Esophagus squamous epithelium (tissue), 5 donors: ENCODE data around the gene TTYH2. TPM values are rescaled to one million over a fixed set of nuclear protein-coding genes. Genes with fewer than 3 reads are reported as not detected.
A peak's percentile ranks its signal among the peaks of the same experiment; 100 is the strongest.

Experiments used
- DNase-seq: peaks from one replicate; lab custom pipeline; 2025; lab: John Stamatoyannopoulos, UW
- H3K27ac ChIP-seq, 4 donors: fragments of 200-600 bp; sonication (generic); one replicate each; pipeline ENCODE4 v1.5.1; 2016 to 2019; ENCODE audit warnings: mild to moderate bottlenecking in 1 of 4
- H3K27me3 ChIP-seq, 4 donors: fragments of 200-600 bp; sonication (generic); 1 replicate in 3 of 4; 2 replicates in 1 of 4; pipeline versions ENCODE4 v1.5.1 to v1.6.0; 2017 to 2021; ENCODE audit warnings: antibody characterized with exemption in 1 of 4
- H3K36me3 ChIP-seq, 3 donors: fragments of 200-600 bp; sonication (generic); one replicate each; pipeline ENCODE4 v1.5.1; 2016 to 2019
- H3K4me1 ChIP-seq, 3 donors: fragments of 200-600 bp; sonication (generic); one replicate each; pipeline ENCODE4 v1.5.1; 2017 to 2019
- H3K4me3 ChIP-seq, 4 donors: fragments of 200-600 bp; sonication (generic); 1 replicate in 3 of 4; 2 replicates in 1 of 4; pipeline ENCODE4 v1.5.1; 2016 to 2019; ENCODE audit warnings: mild to moderate bottlenecking in 2 of 4, moderate library complexity in 1 of 4
- H3K9me3 ChIP-seq, 3 donors: fragments of 200-600 bp; sonication (generic); one replicate each; pipeline ENCODE4 v1.5.1; 2016 to 2019
- CTCF ChIP-seq, 6 experiments: fragments of 450-650 bp in 4 of 6; fragments of 200-600 bp in 2 of 6; sonication (generic) in 2 of 6; IDR thresholded peaks; one replicate each; pipeline ENCODE4 v1.5.1; 2016 to 2019; ENCODE audit warnings: antibody characterized with exemption in 6 of 6, mild to moderate bottlenecking in 4 of 6, moderate library complexity in 4 of 6
- POLR2A ChIP-seq, 4 donors: fragments of 450-650 bp; IDR thresholded peaks; one replicate each; pipeline ENCODE4 v1.6.1; 2017; ENCODE audit warnings: antibody characterized with exemption in 4 of 4, mild to moderate bottlenecking in 4 of 4, moderate library complexity in 3 of 4
- WGBS, 2 donors: methylation state at CpG; one replicate each; pipeline ENCODE4 v1.1.5; 2018; 5-methylcytosine and 5-hydroxymethylcytosine counted together
- intact Hi-C: fragments of 100-400 bp; cut with DNase I; formaldehyde crosslinking; loops from one replicate; pipeline ENCODE4 v1.15.0; 2022
- total RNA-seq, 4 donors: library from RNA; depleted of rRNA; stranded (reverse); fragments of >200 nt; gene quantifications; one replicate each; pipeline ENCODE4 v1.1.0, GENCODE V29; 2016
- donor health status: DM: yes; HTN: yes; CAD: no.

TTYH2 gene
- total RNA-seq, 4 donors from 2014 or later = 0.35 to 6.7 (median 1.8) TPM

- no peak overlapping the region for H3K4me3 ChIP-seq
- TF ChIP-seq CTCF (IDR thresholded peaks at IDR 0.05) (no peak), POLR2A (IDR thresholded peaks at IDR 0.05) (no peak)
- DNase-seq = no peak
- intact Hi-C loops = no loop called here
- H3K4me1 ChIP-seq = peaks cover 0 to 4% (median 0%) of the 10 kb centered on the region in 3 donors
- 89% methylated on average over 6 of the region's 8 CpGs; no CpG with 5 or more reads in 1 of the 2 donors for WGBS, 2 donors
- no peaks in the 10 kb centered on the region for H3K9me3 ChIP-seq
- peaks cover 0 to 22% (median 0%) of the 10 kb centered on the region in 3 donors for H3K36me3 ChIP-seq
- H3K27ac ChIP-seq = no peak overlapping the region
- H3K27me3 ChIP-seq = no peaks in the 10 kb centered on the region
These were observed 20.6 kb downstream of the TTYH2 start for GRCh38 chr17:74233937-74234336.

GRCh38 chr17:74234486-74234885 lies 21.1 kb downstream of the TTYH2 start:
- no peaks in the 10 kb centered on the region for H3K27me3 ChIP-seq
- TF ChIP-seq CTCF (IDR thresholded peaks at IDR 0.05) = no peak
- TF ChIP-seq POLR2A (IDR thresholded peaks at IDR 0.05) = no peak
- intact Hi-C loops = no loop called here
- 57 to 69% methylated on average over 1 of the region's 1 CpG for WGBS, 2 donors
- H3K27ac ChIP-seq = peak overlapping the region in 2 of 4 donors; percentile 4 to 54
- peaks cover 0 to 22% (median 0%) of the 10 kb centered on the region in 3 donors for H3K36me3 ChIP-seq
- no peak overlapping the region for H3K4me3 ChIP-seq
- peaks cover 0 to 4% (median 0%) of the 10 kb centered on the region in 3 donors for H3K4me1 ChIP-seq
- no peak for DNase-seq
- H3K9me3 ChIP-seq = no peaks in the 10 kb centered on the region

- WGBS, 2 donors = 49 to 60% methylated on average over 11 to 12 of the region's 19 CpGs
- intact Hi-C loops = no loop called here
- no peaks in the 10 kb centered on the region for H3K27me3 ChIP-seq
- peak overlapping the region in 2 of 4 donors; percentile 4 to 54 for H3K27ac ChIP-seq
- no peak overlapping the region for H3K4me3 ChIP-seq
- H3K36me3 ChIP-seq = peaks cover 0 to 22% (median 0%) of the 10 kb centered on the region in 3 donors
- peaks cover 0 to 4% (median 0%) of the 10 kb centered on the region in 3 donors for H3K4me1 ChIP-seq
- no peak for DNase-seq
- TF ChIP-seq POLR2A (IDR thresholded peaks at IDR 0.05) (no peak), CTCF (IDR thresholded peaks at IDR 0.05) (no peak)
- H3K9me3 ChIP-seq = no peaks in the 10 kb centered on the region
These were observed 21.7 kb downstream of the TTYH2 start for GRCh38 chr17:74235040-74235581.

- DNase-seq = no peak
- peaks cover 0 to 20% (median 0%) of the 10 kb centered on the region in 3 donors for H3K36me3 ChIP-seq
- H3K27ac ChIP-seq = no peak overlapping the region
- intact Hi-C loops = no loop called here
- H3K9me3 ChIP-seq = no peaks in the 10 kb centered on the region
- H3K4me3 ChIP-seq = no peak overlapping the region
- WGBS, 2 donors = 73 to 75% methylated on average over 4 to 8 of the region's 8 CpGs
- TF ChIP-seq CTCF (IDR thresholded peaks at IDR 0.05) = no peak
- TF ChIP-seq POLR2A (IDR thresholded peaks at IDR 0.05) = no peak
- H3K4me1 ChIP-seq = peaks cover 0 to 9% (median 4%) of the 10 kb centered on the region in 3 donors
- no peaks in the 10 kb centered on the region for H3K27me3 ChIP-seq
These were observed 22.6 kb downstream of the TTYH2 start for GRCh38 chr17:74235911-74236371.

GRCh38 chr17:74237321-74237720 lies 23.9 kb downstream of the TTYH2 start:
- intact Hi-C loops = no loop called here
- no peaks in the 10 kb centered on the region for H3K9me3 ChIP-seq
- no peak for TF ChIP-seq POLR2A (IDR thresholded peaks at IDR 0.05)
- TF ChIP-seq CTCF (IDR thresholded peaks at IDR 0.05) = no peak
- DNase-seq = no peak
- peaks cover 0 to 18% (median 5%) of the 10 kb centered on the region in 3 donors for H3K4me1 ChIP-seq
- 84 to 94% methylated on average over 6 to 11 of the region's 12 CpGs for WGBS, 2 donors
- no peaks in the 10 kb centered on the region for H3K27me3 ChIP-seq
- no peak overlapping the region for H3K27ac ChIP-seq
- no peak overlapping the region for H3K4me3 ChIP-seq
- H3K36me3 ChIP-seq = peaks cover 0 to 8% (median 0%) of the 10 kb centered on the region in 3 donors
